Liver (tissue), 9 donors: ENCODE measurements around the gene RPLP2. TPM values are rescaled to one million over a fixed set of nuclear protein-coding genes. Genes with fewer than 3 reads are reported as not detected.

Experiments
- DNase-seq: peaks from one replicate; pipeline ENCODE4 v3.0.0-alpha.2; 2017; ENCODE audit warnings: low spot score
- H3K27ac ChIP-seq, 2 donors: one replicate each; pipeline ENCODE4 v1.7.0; 2013; ENCODE audit warnings: inconsistent platforms in 2 of 2, low read length in 2 of 2, control low read depth in 1 of 2, low read depth in 1 of 2, mild to moderate bottlenecking in 1 of 2
- H3K27me3 ChIP-seq, 4 donors: one replicate each; pipeline versions ENCODE4 v1.6.1 to v1.7.0; 2013; ENCODE audit warnings: low read length in 3 of 4, inconsistent platforms in 1 of 4, mild to moderate bottlenecking in 1 of 4, moderate library complexity in 1 of 4; ENCODE audit not compliant: control insufficient read depth in 4 of 4, insufficient read depth in 4 of 4
- H3K36me3 ChIP-seq, 4 donors: one replicate each; pipeline versions ENCODE4 v1.6.1 to v1.7.0; 2013; ENCODE audit warnings: low read length in 3 of 4, mild to moderate bottlenecking in 3 of 4, low read depth in 1 of 4, moderate library complexity in 1 of 4; ENCODE audit not compliant: control insufficient read depth in 4 of 4, insufficient read depth in 3 of 4
- H3K4me1 ChIP-seq, 4 donors: one replicate each; pipeline versions ENCODE4 v1.6.1 to v1.7.0; 2013; ENCODE audit warnings: low read length in 3 of 4, mild to moderate bottlenecking in 3 of 4, moderate library complexity in 1 of 4; ENCODE audit not compliant: control insufficient read depth in 4 of 4, insufficient read depth in 4 of 4
- H3K4me3 ChIP-seq, 3 donors: one replicate each; pipeline versions ENCODE4 v1.6.1 to v1.7.0; 2013; ENCODE audit warnings: low read length in 3 of 3, control low read depth in 1 of 3, low read depth in 1 of 3, mild to moderate bottlenecking in 1 of 3
- H3K9ac ChIP-seq, 2 donors: one replicate each; pipeline ENCODE4 v1.7.0; 2013; ENCODE audit warnings: low read length in 2 of 2, mild to moderate bottlenecking in 2 of 2, moderate library complexity in 2 of 2, control low read depth in 1 of 2, low read depth in 1 of 2
- H3K9me3 ChIP-seq, 4 donors: one replicate each; pipeline versions ENCODE4 v1.6.1 to v1.7.0; 2013; ENCODE audit warnings: low read length in 3 of 4; ENCODE audit not compliant: control insufficient read depth in 4 of 4
- CTCF ChIP-seq: fragments of 150-350 bp; IDR thresholded peaks from 2 replicates; pipeline ENCODE4 v1.5.1; 2017; ENCODE audit warnings: improper control_type of control experiment, low read depth, low read length; ENCODE audit not compliant: missing input control
- EGR1 ChIP-seq, 2 donors: IDR thresholded peaks; 2 replicates each; pipeline ENCODE4 v1.6.1; 2016 to 2018; ENCODE audit warnings: antibody characterized with exemption in 2 of 2, low read depth in 2 of 2
- FOXA1 ChIP-seq: IDR thresholded peaks from 2 replicates; pipeline ENCODE4 v1.6.1; 2016; ENCODE audit warnings: antibody characterized with exemption
- FOXA2 ChIP-seq: IDR thresholded peaks from 2 replicates; pipeline ENCODE4 v1.6.1; 2016; ENCODE audit warnings: antibody characterized with exemption
- GABPA ChIP-seq, 2 donors: IDR thresholded peaks in 1 of 2; conservative IDR thresholded peaks in 1 of 2; 2 replicates each; pipeline ENCODE4 v1.6.1; 2016; ENCODE audit warnings: antibody characterized with exemption in 2 of 2, mild to moderate bottlenecking in 1 of 2, moderate library complexity in 1 of 2
- HNF4A ChIP-seq, 2 donors: conservative IDR thresholded peaks; 2 replicates each; pipeline ENCODE4 v1.6.1; 2016; ENCODE audit warnings: antibody characterized with exemption in 2 of 2, mild to moderate bottlenecking in 2 of 2
- HNF4G ChIP-seq: IDR thresholded peaks from 2 replicates; pipeline ENCODE4 v1.6.1; 2016; ENCODE audit warnings: antibody characterized with exemption
- JUND ChIP-seq, 2 donors: IDR thresholded peaks; 2 replicates each; pipeline ENCODE4 v1.6.1; 2016; ENCODE audit warnings: antibody characterized with exemption in 2 of 2
- NR2F2 ChIP-seq: IDR thresholded peaks from 2 replicates; pipeline ENCODE4 v1.6.1; 2016; ENCODE audit warnings: antibody characterized with exemption
- RAD21 ChIP-seq, 2 donors: IDR thresholded peaks; 2 replicates each; pipeline ENCODE4 v1.6.1; 2016; ENCODE audit warnings: antibody characterized with exemption in 2 of 2, mild to moderate bottlenecking in 2 of 2
- REST ChIP-seq: IDR thresholded peaks from 2 replicates; pipeline ENCODE4 v1.6.1; 2016; ENCODE audit warnings: antibody characterized with exemption, mild to moderate bottlenecking
- RXRA ChIP-seq, 2 donors: IDR thresholded peaks; 2 replicates each; pipeline ENCODE4 v1.6.1; 2017 to 2018; ENCODE audit warnings: antibody characterized with exemption in 2 of 2, mild to moderate bottlenecking in 1 of 2
- SP1 ChIP-seq: IDR thresholded peaks from 2 replicates; pipeline ENCODE4 v1.6.1; 2018; ENCODE audit warnings: antibody characterized with exemption, mild to moderate bottlenecking
- TAF1 ChIP-seq: conservative IDR thresholded peaks from 2 replicates; pipeline ENCODE4 v1.6.1; 2016; ENCODE audit warnings: antibody characterized with exemption, mild to moderate bottlenecking
- YY1 ChIP-seq: IDR thresholded peaks from 2 replicates; pipeline ENCODE4 v1.6.1; 2016; ENCODE audit warnings: antibody characterized with exemption, mild to moderate bottlenecking
- WGBS: extraction: QIAGEN DNeasy Blood & Tissue Kit; methylation state at CpG from one replicate; pipeline ENCODE4 v1.1.7; 2013; 5-methylcytosine and 5-hydroxymethylcytosine counted together
- polyA plus RNA-seq, 2 donors: library from polyadenylated mRNA; stranded (reverse) in 1 of 2; unstranded in 1 of 2; fragments of 200-250 nt in 1 of 2; fragments of >200 nt in 1 of 2; fragmentation: Nextera tagmentation in 1 of 2; extraction: Ambion mirVana in 1 of 2; gene quantifications; one replicate each; pipeline versions ENCODE4 v1.2.1 to v1.2.3, GENCODE V29; 2013 to 2015
- total RNA-seq, 2 donors: library from RNA; depleted of rRNA; stranded (reverse); fragments of >200 nt; gene quantifications; one replicate each; pipeline ENCODE4 v1.2.3, GENCODE V29; 2014
- TF ChIP-seq, protein P1 (sequence below): IDR thresholded peaks from 2 replicates; pipeline ENCODE4 v1.6.1; 2016; ENCODE audit warnings: antibody characterized with exemption
- TF ChIP-seq, protein P2 (sequence below): IDR thresholded peaks from 2 replicates; pipeline ENCODE4 v1.6.1; 2016; ENCODE audit warnings: antibody characterized with exemption
- TF ChIP-seq, protein P3 (sequence below): IDR thresholded peaks from 2 replicates; pipeline ENCODE4 v1.6.1; 2016; ENCODE audit warnings: antibody characterized with exemption
- donor health status: healthy.
- donor health status: healthy.
- donor health status: healthy.
- donor health status: healthy.
- donor health status: healthy.

Gene RPLP2
- total and polyA plus RNA-seq, 4 donors, result 59.8 to 476 (median 285) TPM

- peak; percentile 42 to 66 for TF ChIP-seq HNF4A (conservative IDR thresholded peaks at IDR 0.05)
- TF ChIP-seq, protein P1, sequence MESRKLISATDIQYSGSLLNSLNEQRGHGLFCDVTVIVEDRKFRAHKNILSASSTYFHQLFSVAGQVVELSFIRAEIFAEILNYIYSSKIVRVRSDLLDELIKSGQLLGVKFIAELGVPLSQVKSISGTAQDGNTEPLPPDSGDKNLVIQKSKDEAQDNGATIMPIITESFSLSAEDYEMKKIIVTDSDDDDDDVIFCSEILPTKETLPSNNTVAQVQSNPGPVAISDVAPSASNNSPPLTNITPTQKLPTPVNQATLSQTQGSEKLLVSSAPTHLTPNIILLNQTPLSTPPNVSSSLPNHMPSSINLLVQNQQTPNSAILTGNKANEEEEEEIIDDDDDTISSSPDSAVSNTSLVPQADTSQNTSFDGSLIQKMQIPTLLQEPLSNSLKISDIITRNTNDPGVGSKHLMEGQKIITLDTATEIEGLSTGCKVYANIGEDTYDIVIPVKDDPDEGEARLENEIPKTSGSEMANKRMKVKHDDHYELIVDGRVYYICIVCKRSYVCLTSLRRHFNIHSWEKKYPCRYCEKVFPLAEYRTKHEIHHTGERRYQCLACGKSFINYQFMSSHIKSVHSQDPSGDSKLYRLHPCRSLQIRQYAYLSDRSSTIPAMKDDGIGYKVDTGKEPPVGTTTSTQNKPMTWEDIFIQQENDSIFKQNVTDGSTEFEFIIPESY, result no peak
- TF ChIP-seq, protein P2, sequence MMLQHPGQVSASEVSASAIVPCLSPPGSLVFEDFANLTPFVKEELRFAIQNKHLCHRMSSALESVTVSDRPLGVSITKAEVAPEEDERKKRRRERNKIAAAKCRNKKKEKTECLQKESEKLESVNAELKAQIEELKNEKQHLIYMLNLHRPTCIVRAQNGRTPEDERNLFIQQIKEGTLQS, result no peak
- no peak for TF ChIP-seq JUND (IDR thresholded peaks at IDR 0.05)
- TF ChIP-seq SP1, result peak; percentile 74
- TF ChIP-seq TAF1, result peak; percentile 81
- no peak for TF ChIP-seq FOXA2
- TF ChIP-seq GABPA (IDR thresholded peaks at IDR 0.05 in 1 of 2, conservative IDR thresholded peaks at IDR 0.05 in 1 of 2), result peak in 1 of 2 donors; percentile 34
- TF ChIP-seq NR2F2, result peak; percentile 36
- peak; percentile 53 for TF ChIP-seq REST
- TF ChIP-seq RXRA (IDR thresholded peaks at IDR 0.05), result peak in 1 of 2 donors; percentile 65
- TF ChIP-seq CTCF, result no peak
- TF ChIP-seq RAD21 (IDR thresholded peaks at IDR 0.05), result no peak
- TF ChIP-seq, protein P3, sequence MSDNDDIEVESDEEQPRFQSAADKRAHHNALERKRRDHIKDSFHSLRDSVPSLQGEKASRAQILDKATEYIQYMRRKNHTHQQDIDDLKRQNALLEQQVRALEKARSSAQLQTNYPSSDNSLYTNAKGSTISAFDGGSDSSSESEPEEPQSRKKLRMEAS, result no peak
- TF ChIP-seq YY1, result no peak
- no peak for TF ChIP-seq FOXA1
- TF ChIP-seq EGR1 (IDR thresholded peaks at IDR 0.05; ENCODE audit: low read depth in 2 of 2), result peak; percentile 20 to 44
- no peak for TF ChIP-seq HNF4G
- Histone ChIP-seq H3K4me1 (peaks cover 30 to 54% (median 42%) of the 10 kb centered on the region in 4 donors), H3K27me3 (no peaks in the 10 kb centered on the region), H3K4me3 (peak overlapping the region; percentile 92 to 99 (median 98)), H3K27ac (peak overlapping the region; percentile 87 to 95), H3K9ac (peak overlapping the region; percentile 62 to 85), H3K36me3 (peaks cover 0 to 18% (median 3%) of the 10 kb centered on the region in 4 donors), H3K9me3 (no peaks in the 10 kb centered on the region)
- 1% methylated on average over 47 of the region's 47 CpGs for WGBS
- peak; percentile 90 for DNase-seq
Observed at GRCh38 chr11:819943-820649, 10.3 kb downstream of the RPLP2 start.
